ENCODE results near the gene LRRN2.
"Not testable (repeated sequence)": the region's sequence is repeated elsewhere in the genome, so short reads cannot be mapped to it uniquely, and the experiment has no call there.

LRRN2 gene

GRCh38 chr1:204658295-204658694 is 27.2 kb downstream of the LRRN2 start:
- no peak for DNase-seq

- no peak for DNase-seq
Observed at GRCh38 chr1:204653590-204654340, 31.8 kb downstream of the LRRN2 start.

GRCh38 chr1:204652497-204652896 is 33.0 kb downstream of the LRRN2 start:
- no peak for DNase-seq

GRCh38 chr1:204651843-204652421 is 33.6 kb downstream of the LRRN2 start:
- no peak for DNase-seq

GRCh38 chr1:204650911-204651570 is 34.5 kb downstream of the LRRN2 start:
- no peak for DNase-seq

GRCh38 chr1:204649721-204650521 is 35.6 kb downstream of the LRRN2 start:
- DNase-seq: no peak

- no peak for DNase-seq
Observed at GRCh38 chr1:204648576-204648975, 37.0 kb downstream of the LRRN2 start.

- DNase-seq: no peak
Observed at GRCh38 chr1:204647805-204648153, 37.8 kb downstream of the LRRN2 start.

GRCh38 chr1:204647114-204647804 is 38.3 kb downstream of the LRRN2 start:
- no peak for DNase-seq

GRCh38 chr1:204645666-204646065 is 39.9 kb downstream of the LRRN2 start:
- no peak for DNase-seq

- DNase-seq: no peak
Observed at GRCh38 chr1:204645251-204645650, 40.3 kb downstream of the LRRN2 start.

- DNase-seq: no peak
Observed at GRCh38 chr1:204643503-204643902, 42.0 kb downstream of the LRRN2 start.

- DNase-seq: no peak
Observed at GRCh38 chr1:204641936-204642335, 43.6 kb downstream of the LRRN2 start.

GRCh38 chr1:204641455-204641854 is 44.1 kb downstream of the LRRN2 start:
- DNase-seq: no peak

GRCh38 chr1:204640578-204640977 is 45.0 kb downstream of the LRRN2 start:
- DNase-seq: no peak

- DNase-seq: no peak
Observed at GRCh38 chr1:204634260-204634910, 51.2 kb downstream of the LRRN2 start.

- no peak for DNase-seq
Observed at GRCh38 chr1:204633665-204634064, 51.9 kb downstream of the LRRN2 start.

- no peak for DNase-seq
Observed at GRCh38 chr1:204630132-204630905, 55.2 kb downstream of the LRRN2 start.

GRCh38 chr1:204629459-204629858 is 56.1 kb downstream of the LRRN2 start:
- DNase-seq: not testable (repeated sequence)

- no peak for DNase-seq
Observed at GRCh38 chr1:204628868-204629267, 56.7 kb downstream of the LRRN2 start.

- no peak for DNase-seq
Observed at GRCh38 chr1:204627436-204627835, 58.1 kb downstream of the LRRN2 start.
